HG03354 (cell line): Measurements from ENCODE around the gene PDE4D.

ENCODE experiments used
- ATAC-seq: cut with Tn5 transposase; IDR thresholded peaks from one replicate; pipeline ENCODE4 v1.9.1; 2021; ENCODE audit warnings: mild to moderate bottlenecking; ENCODE audit not compliant: unreplicated experiment, poor library complexity, severe bottlenecking

Gene PDE4D

DNA sequence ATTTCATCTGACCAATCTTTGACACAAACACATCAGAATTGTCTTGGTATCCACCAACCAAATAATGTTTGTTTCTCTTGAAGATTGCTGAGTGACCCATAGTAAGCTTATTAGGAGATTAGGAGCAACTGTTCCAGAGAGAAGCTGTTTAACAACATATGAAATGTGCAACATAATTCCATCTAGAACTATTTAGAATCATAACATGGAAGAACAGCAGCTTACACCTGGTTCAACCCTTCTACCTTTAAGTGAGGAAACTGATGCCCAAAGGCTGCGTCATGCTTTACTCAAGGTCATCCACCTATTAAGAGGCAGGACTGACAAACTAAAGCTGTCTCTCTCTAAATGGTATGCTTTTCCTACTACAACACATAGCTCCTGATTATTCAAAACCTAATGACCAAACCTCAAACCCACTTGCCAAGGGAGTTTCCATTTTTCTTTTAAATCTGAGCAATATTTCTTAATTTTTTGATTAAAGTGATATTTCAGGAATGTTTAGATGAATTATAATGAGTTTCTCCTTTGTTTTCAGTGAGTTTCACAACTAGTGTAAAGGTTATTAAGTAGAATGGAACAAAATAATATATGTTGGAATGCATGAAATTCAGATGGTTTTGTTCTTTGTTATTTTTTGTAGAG lies 764.8 kb downstream of the PDE4D start:
- ATAC-seq: no peak

DNA sequence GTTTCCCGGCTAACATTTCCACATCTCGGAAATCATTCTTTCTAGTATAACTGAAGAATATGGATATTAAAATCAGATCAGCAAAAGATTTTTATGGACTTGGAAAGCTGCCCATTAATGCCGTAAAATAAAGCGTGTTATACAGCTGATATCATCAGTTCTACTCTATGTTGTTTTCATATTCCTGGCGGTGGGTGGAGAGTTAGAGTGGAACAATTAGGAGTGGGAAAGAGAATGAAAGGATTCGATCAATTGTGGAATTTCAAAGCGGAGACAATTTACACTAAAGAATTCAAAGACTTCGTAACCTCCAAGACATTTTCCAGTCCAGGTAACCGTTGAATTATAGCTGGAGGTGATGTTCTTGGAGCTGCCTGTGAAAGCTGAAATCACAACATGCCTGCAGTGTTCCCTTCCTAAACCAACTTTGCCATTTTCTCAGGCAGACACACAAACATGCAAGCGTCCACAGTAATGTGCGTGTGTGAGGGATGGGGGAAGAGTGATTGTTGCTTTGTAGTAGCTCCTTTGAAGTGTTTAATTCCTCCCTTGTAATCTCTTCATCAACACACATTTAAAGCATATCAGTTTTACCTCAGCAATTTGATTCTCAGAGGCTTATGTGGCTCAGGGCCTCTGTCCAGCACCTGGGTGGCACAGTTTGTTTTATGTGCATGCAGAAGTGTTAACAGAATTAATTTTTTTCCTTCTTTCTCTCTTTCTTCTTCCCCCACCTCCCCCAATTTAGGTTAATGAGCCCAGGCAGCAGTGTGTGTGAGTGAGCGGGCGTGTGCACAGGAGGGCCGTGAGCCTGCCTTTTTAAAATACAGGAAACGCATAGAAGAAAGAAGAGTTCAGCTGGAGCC lies 766.6 kb downstream of the PDE4D start:
- ATAC-seq: no peak

DNA sequence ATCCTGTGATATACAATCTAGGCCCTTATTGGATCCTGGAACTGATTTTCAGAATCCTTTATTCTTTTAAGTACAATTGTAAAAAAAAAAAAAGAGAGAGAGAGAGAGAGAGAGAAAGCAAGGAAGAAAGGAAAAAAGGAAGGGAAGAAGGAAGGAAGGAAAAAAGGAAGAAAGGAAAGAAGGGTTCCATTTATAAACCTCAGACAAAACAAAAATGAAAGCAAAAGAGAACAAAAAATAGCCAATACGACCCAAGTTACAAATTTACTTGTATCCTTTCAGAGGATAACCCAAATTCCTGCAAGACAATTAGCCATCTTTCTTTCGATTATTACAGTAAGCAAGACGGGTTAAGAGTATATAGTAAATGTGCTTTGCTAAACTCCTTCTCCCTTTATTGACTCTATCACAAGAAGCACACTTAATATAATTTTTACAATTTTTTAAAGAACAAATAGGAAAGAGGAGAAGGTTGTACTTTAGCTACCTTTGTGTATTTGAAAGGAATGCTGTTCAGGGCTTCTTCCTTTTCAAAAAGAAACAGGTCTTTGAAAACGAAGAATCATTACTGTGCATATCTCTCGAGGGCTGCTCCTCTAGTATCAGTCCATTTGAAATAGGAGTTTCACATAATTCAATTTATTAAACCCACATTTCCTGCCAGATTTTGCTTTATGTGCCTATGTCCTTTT lies 767.4 kb downstream of the PDE4D start:
- no peak for ATAC-seq

DNA sequence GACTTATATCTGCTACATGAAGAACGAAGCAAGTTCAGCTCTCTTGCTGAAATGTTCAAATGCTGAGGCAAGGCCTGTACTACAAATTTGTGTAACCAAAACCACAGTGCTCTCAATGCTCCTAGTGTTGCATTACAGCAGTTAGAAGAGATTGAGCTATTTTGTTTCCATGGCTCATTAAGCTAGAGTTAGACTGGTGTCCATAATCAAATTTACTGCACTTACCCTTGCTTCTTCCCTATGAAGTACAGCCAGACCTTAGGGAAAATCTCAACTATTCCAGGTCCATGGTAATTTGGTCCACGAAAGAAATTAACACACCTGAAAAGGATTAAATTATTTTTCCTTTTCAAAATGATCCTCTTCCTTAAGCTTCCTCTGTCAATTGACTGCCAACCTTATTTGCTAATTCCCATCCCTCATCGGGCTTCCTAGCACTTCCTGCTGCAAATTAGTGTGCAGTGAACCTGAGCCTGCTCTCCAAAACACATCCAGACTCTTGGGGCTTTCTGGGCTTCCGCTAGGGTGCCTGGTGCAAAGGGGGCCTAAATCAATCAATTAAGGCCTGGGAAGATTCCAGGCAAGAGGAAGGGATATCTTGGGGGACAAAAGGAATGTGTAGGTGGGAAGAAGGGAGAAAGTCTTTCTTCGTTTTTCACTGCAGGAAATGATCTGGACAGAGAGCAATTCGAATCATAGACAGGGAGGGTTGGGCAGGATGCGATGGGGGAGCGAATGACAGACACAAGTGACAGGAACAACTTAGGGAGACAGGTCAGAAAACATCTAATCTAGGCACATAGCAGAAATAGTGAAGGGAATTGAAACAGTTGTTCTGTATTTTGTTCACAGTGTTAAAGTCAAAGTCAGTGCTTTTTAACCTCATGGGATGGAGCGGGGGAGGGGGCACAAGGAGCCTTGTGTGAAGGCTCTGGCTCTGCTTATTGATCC lies 768.2 kb downstream of the PDE4D start:
- no peak for ATAC-seq

DNA sequence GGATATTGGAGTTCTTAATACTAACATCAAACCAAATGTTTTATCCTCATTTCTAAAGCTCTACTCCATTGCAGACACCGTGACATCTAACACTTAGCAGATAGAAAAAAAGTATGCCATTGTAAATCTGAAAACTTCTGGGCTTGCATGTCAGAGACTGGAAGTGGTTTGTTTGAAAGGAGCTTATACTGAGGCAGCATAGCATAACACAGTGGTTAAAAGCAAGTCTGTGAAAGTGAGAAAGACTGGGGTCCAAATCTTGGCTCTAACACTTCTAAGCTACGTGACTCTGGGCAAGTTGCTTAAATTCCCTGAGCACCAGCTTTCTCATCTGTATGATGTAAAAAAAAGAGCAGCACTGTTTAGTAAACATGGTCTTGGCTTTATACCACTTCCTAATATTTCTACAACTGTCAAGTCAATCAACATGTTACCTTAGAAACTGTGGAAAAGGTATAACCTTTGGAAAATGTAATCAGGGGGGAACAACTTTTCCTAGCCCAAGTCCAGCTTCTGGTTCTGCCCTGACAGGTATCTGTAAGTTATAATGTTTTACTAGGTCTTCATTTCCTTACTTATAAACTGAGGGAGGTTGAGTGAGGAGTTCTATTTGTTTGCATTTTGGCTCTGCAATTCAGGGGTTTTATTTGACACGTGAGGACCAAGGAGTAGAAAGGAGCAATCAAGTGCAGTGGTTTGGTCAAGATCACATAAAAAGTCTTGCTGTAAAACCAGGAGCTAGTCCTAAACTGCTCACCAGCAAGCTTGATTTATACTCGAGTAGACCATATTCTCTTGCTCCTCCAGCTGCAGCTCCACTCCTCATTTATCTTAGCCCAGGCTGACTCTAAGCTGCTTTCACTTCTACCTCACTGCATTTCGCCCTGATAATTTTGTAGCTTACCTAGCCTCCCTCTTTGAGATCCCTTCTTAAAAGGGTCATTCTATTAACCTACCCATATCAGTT lies 769.6 kb downstream of the PDE4D start:
- peak; percentile 30 for ATAC-seq

DNA sequence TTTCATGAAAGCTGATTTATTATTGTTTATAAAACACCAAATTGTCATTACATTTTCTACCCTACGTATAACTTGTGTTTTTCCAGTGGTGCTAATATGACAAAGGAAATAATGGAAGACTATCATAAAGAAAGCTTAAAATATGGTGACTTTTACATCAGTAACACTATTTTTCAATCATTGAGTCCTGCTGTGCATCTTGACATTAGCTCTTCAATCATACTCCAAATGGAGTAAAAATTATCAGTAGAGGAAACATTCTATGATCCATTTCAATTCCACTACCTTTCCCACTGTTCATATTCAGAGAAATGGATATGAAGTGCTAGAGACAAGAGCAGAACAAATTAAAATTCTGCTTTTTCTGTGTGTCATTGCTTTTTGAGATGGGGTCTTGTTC lies 774.0 kb downstream of the PDE4D start:
- ATAC-seq: no peak

DNA sequence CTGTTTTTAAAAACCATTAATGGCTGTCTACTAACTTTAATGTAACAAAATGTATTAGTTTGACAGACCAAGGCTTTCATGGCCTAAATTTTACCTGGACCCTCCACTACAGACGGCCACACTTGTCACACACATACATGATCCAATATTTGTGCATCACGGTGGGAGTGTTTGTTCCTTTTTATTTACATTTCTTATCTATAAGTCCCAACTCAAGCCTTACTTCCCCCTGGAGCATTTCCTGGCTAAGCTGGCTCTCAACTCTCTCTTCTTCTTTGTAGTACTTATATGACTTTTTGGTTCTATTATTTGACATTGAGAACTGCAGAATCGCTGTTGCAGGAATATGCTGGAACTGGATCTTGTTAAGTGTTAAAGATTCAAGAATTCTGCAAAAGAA lies 776.2 kb downstream of the PDE4D start:
- ATAC-seq: no peak

DNA sequence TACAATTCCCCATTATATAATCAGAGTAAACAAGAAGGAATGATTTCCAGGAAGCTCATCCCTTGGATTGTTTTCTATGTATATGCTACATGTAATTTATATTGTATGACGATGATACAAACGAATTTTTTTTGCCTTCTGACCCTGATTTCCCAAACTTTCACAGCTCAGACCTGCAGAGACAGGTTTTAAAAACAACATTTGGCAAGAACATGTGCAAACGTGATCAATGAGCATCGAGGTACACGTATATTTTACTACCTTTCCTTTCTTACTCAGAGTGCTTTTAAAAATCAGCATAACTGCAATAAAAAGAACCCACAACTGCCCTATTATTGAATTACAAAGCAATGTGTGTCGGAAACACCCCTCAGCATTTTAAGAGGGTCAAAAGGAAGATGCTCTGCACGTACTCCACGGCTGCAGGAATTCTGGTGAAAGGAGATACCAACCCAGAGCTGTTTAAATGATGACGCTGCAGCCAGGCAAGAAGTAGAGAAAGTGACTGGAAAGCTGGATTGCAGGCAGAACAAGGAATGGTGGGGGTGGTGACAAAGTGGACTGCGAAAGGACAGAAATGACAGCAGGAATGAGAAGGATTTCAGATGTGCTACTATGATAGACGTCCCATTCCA lies 777.2 kb downstream of the PDE4D start:
- ATAC-seq: no peak

DNA sequence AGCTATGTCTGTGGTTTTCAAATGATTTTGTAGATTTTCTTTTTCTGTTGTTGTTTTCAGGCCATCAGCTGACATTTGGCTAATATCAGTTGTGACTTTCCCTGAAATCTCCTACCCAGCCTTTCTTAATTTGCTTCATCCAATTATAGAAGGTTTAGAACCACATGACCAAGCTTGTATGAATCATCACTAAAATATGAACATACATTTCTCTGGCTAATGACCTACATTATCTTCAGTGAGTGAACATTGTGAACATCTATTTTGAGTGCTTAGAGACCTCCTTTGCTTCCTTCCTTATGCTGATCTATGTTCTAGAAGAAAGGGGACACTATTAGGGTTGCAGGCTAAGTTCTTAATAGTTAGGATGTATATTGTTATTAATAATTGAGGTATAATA lies 778.2 kb downstream of the PDE4D start:
- no peak for ATAC-seq

DNA sequence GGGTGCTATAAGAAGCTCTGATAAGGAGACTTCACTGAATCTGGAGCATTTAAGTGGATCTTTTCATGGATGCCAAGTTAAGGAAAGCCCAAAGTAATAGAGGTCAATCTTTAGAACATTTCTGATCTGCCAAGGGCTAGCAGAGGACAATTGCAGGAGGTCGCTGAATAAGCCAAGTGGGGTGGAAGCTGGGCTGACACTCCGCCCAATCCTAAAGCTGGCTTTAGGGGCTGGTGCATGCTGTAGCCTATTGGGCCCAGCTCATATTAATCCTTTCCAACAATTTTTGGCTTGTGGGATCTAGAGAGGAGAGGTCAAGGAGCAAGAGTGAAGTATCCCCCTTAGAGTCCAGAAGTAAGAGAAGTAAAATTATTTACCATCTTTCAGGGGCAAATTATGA lies 784.1 kb downstream of the PDE4D start:
- ATAC-seq: no peak

DNA sequence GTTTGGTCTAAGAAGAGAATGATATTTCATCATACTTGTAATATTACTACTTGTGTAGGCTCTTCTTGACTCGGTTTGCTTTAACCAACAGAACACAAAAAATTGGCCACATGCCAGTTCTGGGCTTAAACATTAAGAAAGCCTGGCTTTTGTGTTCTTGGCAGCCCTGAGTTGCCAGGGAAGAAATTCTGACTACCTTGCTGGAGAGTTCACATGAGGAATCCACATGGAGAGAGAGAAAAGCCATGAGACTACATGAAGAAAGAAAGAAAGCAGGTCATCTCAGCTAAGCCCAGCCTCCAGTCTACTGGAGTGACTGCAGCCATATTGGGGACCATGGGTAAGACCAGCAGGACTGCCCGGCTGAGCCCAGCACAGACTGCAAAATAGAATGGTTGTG lies 785.8 kb downstream of the PDE4D start:
- ATAC-seq: no peak

DNA sequence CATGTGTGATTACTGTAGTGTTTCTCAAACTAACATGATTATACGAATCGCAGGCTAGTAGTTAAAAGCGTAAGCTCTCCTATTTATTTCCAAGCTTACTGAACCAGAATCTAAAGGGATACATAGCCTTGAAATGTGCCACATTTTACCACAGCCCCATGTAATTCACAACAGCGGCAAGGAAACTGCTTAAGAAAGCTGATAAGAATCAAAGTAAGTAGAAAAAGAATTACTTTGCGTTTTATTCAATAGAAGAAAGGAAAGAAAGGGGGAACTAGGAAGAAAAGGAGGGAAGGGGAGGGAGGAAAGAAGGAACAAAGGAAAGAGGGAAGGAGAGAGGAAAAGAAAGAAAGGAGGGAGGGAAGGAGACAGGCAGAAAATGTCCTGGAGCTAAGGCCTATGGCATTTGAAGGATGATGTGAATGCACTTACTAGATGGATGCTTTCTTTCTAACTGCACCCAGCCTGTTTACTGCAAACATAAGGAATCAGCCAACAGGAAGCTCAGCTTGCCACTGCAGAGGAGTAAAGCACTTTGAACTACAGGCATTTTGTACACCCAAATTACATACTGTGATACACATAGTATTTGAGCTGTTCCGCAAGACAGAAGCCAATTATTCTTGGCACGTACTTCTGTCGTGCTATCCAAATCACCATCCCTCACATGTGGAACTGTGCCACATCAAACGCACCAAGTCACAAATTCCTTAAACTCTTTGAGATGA lies 789.0 kb downstream of the PDE4D start:
- ATAC-seq: no peak

DNA sequence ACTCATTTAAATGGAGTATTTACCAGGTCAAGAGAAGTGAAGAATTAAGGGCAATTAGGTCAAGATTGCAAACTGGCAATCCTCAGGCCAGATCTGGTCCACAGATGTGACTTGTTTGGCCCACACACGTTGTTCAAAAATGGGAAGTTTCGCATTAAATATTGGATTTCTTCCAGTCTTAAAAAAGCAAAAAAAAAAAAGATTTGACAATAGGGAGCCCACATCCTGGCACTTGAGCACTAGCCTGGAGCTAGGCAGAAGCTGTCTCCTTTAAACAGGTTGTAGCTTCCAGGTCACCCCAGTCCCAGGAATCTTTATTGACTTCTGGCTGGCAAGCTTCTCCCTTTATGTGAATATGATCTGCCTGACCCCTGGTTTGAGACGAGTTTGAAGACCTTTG lies 790.2 kb downstream of the PDE4D start:
- no peak for ATAC-seq

DNA sequence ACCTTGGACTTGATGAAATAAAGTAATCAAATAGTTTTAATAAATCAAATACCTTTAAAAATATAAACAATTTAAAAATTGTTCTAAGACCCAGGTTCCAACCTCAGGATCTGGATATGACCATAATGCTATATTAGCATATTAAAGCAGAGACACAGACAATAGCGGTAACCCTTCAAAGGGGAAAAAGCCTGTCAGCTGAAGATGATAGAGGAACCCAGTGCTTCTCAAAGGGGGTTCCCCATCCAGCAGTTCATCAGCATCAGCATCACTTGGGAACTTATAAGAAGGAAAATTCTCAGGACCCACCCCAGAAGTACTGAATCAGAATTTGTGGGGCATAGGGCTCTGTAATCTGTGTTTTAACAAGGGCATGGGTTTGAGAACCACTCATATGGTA lies 791.1 kb downstream of the PDE4D start:
- ATAC-seq: no peak

DNA sequence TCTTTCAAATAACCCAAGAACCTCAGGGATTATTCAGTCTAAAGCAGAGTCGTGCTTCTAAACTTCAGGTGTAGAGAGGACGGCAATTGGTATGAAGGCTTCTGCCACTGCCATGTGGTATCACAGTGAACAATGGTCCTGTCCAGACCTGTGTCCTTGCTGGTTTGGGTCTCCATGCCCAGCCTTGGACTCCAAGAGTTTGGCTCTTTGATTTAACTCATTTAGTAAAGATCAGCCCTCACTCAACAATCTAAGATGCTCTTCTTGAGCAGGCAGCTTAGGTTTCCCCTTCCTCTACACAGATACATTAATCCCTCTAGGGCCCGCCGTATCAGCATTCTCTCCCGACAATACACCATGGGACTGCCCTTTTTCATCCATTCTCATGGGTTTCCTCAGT lies 792.7 kb downstream of the PDE4D start:
- ATAC-seq: no peak

DNA sequence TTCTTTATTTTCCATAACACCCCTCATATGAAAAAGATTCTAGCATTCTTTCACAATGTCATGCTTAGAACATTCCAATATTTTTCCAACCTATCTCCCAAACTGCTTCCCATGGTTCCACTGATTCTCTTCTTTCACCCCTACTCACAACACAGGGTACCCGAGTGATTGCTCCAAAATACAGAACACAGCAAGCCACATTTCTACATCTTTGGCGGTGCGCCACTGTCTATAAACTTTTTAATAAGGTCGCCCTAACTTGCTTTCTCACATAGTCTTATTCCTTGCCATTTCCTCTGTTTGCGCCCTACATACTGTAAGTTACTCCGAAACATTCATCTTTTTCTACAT lies 793.6 kb downstream of the PDE4D start:
- ATAC-seq: no peak

DNA sequence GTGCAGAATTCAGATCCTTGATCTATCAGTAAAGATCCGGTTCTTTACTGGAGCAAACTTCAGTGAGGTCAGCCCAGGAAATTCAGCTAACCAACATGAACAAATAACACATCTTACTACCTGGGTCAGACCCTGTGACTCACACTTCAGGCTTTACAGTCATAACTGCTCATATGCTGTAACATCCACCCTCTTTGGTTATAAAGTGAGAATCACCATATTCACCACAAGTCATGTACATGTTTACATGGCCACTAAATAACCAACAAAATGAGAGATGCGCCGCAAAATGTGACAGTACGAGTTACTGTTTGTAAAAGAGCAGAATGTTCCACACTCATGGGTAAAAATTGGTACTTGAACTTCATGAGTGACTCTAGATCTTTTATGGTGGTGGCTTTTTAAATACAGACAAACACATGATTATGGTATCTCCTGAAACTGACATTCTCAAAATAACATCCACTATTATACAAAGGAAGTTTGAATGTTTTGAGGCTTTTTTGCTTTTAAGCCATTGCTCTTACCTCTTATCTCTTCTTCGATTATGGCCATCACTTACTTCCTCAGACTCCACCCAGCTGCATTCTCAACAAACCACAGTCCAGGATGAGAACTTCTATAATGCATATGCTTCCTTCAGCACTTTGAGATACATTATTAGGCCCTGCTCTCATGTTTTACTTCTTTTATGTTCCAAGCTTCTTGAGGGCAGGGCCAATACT lies 794.1 kb downstream of the PDE4D start:
- peak; percentile 89 for ATAC-seq
